Effector CD8-positive, alpha-beta T cell (primary cell): ENCODE results near the gene MRPL32.

Source experiments
- DNase-seq: peaks from one replicate; lab custom pipeline; 2025; lab: John Stamatoyannopoulos, UW

Gene MRPL32

DNA sequence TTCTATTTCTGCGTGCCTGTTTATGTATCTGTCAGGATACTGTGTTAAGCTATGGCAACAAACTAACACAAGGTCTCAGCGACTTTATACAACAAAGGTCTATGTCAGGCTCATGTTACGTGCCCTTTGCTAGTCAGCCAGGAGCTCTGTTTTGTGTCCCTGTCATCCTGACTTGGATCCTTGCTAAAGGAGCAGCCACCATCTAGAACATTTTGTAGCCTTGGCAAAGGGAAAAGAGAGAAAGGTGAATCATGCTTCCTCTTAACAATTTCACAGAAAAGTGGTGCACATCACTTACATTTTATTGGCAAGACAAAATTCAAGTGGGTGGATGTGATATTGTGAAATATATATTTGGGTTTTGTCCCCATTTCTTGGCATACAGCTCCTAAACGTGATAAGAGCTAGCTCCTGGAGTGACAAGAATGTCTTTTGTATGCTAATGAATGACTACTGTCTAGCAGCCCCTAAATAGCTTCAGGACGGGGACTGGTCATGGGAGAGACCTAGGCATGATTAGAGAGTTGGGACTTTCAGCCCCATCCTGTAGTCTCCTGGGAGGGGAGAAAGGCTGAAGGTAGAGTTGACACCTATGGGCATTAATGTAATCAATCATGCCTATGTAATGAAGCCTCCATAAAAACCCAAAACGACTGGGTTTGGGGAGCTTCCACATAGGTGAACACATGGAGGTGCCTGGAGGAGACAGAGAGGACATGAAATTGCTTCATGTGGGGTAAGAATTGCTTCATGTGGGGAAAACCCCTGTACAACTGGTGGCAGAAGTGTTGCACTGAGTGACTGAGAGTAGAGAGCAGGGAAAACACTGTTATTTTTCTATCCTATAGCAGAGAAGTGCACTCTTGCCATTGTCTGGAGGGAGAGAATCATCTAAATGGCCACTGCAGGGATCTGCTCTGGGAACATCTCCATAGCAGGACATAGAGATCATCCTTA, 33.0 kb downstream of the MRPL32 start:
- DNase-seq, result no peak

DNA sequence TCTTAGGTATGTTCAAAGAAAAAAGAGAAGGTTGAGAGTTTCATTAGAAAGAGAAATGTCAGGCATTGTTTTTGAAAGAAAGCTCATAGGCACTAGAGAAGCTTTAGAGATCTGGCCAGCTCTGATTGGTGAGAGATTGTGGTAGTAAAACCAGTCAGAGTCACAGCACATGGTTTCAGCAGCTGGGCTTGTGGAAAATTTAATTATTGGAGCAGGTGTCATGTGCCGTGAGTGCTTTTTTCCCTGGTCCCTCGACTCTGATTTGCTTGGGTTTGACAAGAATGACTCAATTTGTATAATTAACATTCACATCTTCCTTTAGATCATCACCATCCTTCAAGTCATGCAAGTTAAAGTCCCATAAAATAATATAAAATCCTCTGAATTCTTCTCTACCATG, 35.2 kb downstream of the MRPL32 start:
- DNase-seq, result no peak

DNA sequence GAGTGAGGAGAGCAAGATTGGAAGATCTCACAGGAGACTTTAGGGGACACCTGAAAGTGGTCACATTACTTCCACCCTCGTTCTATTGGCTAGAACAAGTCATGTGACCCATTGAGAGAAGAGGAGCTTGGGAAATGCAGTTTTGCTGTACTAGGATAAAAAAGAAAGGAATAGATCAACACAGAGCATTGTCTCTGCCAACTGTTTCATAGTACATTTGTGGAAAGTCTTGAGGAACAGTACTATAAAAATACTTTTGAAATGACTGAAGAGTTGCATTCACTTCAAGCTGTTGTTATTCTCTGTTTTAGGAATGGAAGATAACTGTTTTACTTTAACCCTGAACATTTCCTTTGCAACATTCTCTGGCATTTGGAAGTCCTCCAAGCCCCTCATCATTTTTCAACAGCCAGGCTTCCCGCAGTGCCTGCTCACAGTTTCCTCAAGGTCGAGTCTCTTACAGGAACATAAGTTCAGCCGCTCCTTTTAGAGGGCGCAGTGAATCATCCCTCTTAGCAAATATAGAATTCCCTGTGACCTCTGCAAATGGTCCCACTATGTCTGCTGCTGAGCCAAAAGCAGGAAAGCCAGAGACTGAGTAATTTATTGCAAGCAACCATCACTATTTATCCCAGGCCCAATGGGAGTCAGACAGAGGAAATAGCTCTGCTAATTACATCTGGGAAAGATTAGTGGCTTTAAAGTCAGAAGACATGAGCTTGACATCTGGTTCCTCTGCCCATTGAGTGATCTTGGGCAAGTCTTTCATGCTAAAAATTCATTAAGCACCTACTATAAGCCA, 40.7 kb downstream of the MRPL32 start:
- no peak for DNase-seq

DNA sequence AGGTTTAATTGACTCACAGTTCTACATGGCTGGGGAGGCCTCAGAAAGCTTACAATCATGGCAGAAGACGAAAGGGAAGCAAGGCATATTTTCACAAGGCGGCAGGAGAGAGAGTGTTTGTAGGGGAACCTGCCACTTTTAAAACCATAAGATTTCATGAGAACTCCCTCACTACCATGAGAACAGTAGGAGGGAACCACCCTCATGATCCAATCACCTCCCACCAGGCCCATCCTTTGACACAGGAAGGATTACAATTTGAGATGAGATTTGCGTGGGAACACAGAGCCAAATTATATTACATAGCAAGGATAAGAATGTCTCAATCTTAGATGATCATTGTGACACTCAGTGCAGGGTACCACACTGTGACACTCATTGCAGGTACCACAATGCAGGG, 44.2 kb downstream of the MRPL32 start:
- DNase-seq, result no peak

DNA sequence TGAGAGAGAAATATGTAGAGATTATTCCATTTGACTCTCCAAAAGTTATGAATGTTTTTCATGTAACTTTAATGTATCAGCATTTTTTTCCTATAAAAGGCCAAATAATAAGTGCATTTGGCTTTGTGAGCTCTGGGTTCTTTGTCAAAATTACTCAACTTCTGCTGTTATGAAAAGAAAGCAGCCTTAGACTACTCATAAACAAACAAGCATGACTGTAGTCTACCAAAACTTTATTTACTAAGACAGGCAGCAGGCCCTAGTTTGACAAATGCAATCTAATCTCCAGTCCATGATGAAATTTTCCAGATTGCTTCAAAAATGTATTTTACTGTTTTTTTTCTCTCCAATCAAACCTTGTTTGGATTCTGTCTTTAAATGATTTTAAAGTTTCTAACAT, 46.3 kb downstream of the MRPL32 start:
- DNase-seq, result no peak

DNA sequence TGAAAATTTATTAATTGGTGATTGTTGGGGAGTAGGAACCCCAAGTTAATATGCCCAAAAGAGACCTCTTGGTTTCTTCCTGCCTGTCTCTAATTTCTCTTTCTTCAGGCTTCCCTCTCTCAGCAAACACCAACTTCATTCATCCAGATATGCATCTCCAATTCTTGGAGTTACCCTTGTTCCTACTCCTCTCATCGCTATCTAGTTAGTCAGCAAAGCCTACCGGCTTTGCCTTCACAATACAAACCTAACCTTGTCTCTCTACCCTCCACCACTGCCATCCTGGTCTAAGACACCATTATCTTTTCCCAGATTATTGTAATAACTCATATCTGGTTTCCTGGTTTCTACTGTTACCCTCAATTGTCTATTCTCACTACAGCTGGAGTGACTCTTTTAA, 47.9 kb downstream of the MRPL32 start:
- DNase-seq, result no peak

DNA sequence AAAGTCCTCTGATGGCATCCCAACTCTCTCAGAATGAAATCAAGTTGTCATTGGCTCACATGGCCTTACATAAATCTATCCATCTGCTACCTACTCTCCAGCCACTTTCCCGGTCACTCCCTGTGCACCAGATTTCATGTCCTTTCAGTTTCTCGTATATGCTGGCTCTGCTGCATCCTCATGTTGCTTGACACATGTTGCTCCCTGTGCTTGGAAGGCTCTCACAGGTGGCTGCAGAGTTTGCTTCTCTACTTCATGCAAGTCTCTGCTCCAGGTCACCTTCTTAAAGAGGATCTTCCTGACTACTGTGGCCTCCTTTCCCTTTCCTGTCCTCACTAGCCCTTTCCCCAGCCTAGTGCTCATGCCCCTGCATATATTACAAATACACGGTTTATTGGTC, 48.3 kb downstream of the MRPL32 start:
- no peak for DNase-seq

DNA sequence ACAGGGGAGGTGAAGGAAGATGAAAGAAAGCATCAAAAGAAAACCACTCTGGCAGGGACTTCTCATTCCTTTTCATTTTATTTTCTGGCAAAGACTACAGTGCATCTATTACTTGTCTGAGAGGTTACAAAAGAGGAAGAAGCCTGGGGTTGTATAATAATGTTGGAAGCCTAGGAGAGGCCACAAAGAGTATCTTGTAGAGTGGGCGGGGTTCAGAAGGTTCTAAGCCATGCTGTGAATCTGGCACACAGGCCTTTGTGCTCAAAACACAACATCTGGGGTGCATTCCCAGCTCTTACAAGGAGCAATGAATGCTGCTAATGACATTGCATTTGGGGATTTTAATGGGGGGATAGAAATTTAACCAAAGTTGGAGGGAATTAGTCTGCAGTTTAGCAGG, 49.4 kb downstream of the MRPL32 start:
- no peak for DNase-seq

DNA sequence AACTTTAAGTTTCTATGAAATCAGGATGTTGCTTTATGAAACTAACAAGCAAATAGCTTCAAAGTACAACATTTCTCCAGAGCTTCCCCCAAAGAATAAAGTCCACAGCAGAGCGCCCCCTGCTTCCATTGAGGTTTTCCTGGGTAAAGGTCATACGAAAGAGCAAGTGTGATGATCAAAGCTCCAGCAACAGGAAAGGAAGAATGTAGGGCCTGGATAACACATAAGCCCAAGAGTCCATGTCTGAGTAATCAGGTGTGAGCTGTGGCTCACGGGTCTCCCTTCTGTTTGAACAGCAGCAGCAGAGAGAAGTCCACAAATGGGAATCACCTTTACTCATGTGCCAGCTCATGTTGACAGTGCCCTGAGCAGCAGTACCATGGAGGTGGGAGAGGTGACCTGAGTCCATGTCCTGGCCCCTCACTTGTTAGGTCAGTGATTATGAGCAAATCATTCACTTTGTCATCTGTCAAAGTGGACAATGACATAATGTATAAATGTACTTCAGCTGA, 50.5 kb downstream of the MRPL32 start:
- no peak for DNase-seq

DNA sequence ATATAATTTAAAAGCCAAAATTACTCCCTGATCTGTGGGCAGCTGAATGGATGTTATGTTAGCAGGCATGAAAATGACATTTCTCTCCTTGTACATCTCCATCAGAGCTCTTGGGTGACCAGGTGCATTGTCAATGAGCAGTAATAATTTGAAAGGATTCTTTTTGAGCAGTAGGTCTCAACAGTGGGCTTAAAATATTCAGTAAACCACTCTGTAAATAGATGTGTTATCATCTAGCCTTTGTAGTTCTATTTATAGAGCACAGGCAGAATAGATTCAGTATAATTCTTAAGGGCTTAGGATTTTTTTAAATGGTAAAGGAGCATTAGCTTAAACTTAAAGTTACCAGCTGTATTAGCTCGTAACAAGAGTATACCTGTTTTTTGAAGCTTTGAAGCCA, 52.0 kb downstream of the MRPL32 start:
- no peak for DNase-seq

DNA sequence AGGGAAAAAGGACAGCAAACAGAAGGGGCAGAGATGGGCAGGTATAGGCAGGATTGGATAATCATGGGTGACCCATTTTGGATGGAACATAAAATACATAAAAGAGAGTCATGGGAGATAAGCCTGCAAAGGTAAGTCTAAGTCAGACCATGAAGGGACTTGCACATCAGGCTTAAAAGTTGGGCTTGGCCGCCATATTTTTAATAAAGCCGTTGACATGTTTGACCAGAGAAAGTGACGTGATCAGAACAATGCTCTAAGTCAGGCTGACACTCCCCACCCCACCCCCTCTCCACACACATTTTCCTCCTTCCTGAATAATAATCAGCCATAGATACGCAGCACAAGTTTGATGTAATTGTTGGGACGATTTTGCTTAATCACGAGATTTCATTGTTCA, 54.0 kb downstream of the MRPL32 start:
- DNase-seq, result no peak

DNA sequence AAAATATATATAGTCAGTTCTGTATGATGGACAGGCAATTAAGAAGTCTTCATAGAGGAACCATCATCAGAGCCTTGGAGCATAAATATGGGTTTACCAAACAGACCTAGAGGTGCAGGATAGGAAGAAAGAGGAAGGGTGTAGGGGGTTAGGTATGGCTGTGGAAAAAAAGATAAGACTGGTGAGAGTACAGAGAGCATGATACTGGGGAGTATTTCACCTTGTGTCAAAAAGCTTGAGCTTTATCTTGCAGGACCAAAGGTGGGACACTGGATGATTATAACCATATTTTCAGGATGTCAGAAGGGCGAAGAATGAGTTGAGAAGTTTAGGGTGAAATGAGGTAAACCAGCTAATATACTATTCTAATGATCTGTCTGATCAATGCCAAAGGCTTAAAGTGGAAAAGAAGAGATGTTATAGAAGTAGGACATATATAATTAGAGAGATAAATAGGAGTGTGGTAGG, 54.6 kb downstream of the MRPL32 start:
- no peak for DNase-seq
